Measurements from ENCODE around the gene ARID4B. TPM values are rescaled to one million over a fixed set of nuclear protein-coding genes. Genes with fewer than 3 reads are reported as not detected.

ARID4B gene
- total RNA-seq, 1 experiment from 2014 or later: 16.8 TPM

- no TSS peak for BruUV-seq (replicated peaks)
- no peaks in the 10 kb centered on the region for H4K20me1 ChIP-seq (ENCODE audit: low read length)
- H3F3A ChIP-seq (ENCODE audit: low read length, unreplicated experiment): no peaks in the 10 kb centered on the region
- no peaks in the 10 kb centered on the region for H3K9me3 ChIP-seq (ENCODE audit: low read length)
- intact Hi-C loops (cut with micrococcal nuclease): no loop called here
- no peaks in the 10 kb centered on the region for H3K79me2 ChIP-seq (ENCODE audit: low read length)
- no peak overlapping the region for H3K4me3 ChIP-seq (ENCODE audit: low read length)
- no peak for DNase-seq
- ChIA-PET POLR2A (ENCODE audit: unreplicated experiment) (no interaction called here), CTCF (no interaction called here)
- no peaks in the 10 kb centered on the region for H3K27me3 ChIP-seq (ENCODE audit: low read length)
- H3K4me1 ChIP-seq (ENCODE audit: insufficient read depth, low read length): no peaks in the 10 kb centered on the region
- no peaks in the 10 kb centered on the region for H3K36me3 ChIP-seq (ENCODE audit: low read depth, low read length)
- H2AFZ ChIP-seq (ENCODE audit: low read length): no peak overlapping the region
- no peak for TF ChIP-seq EZH2 (IDR thresholded peaks at IDR 0.05; ENCODE audit: low read length, unreplicated experiment)
- TF ChIP-seq CTCF (conservative IDR thresholded peaks at IDR 0.05; ENCODE audit: low read depth, low read length): no peak
- no peak for TF ChIP-seq EZH2phosphoT487 (IDR thresholded peaks at IDR 0.05; ENCODE audit: borderline replicate concordance, low read length)
- no peak overlapping the region for H3K27ac ChIP-seq (ENCODE audit: low read length)
- no peaks in the 10 kb centered on the region for H3K9me2 ChIP-seq (replicated peaks; ENCODE audit: low read length)
- no peak for ATAC-seq
- H3K9ac ChIP-seq (ENCODE audit: low read length): no peak overlapping the region
- H3K4me2 ChIP-seq (ENCODE audit: low read length): no peak overlapping the region
These were observed 23.9 kb upstream of the ARID4B start for GRCh38 chr1:235351898-235352297.

DNA sequence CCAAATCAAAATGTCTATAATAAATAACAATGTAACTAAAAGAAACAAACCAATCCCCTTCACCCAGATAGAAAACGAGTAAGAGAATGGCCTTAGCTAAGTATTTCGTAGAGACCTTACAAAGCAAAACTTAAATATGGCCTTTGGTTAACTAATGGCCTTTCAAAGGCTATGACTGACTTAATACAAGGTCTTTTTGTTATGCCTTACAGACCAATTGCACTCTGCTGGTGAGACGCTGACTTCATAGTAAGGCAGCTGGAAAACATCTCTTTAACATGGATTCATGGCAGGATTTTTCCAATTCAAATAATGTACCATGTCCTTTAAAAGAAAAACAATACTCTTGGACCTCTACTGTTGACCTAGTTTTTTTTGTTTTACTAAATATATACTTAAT is 23.5 kb upstream of the ARID4B start:
- Histone ChIP-seq H3K4me1 (ENCODE audit: insufficient read depth, low read length) (no peaks in the 10 kb centered on the region), H2AFZ (ENCODE audit: low read length) (no peak overlapping the region), H3K9me3 (ENCODE audit: low read length) (no peaks in the 10 kb centered on the region), H3K4me2 (ENCODE audit: low read length) (no peak overlapping the region), H4K20me1 (ENCODE audit: low read length) (no peaks in the 10 kb centered on the region), H3F3A (ENCODE audit: low read length, unreplicated experiment) (no peaks in the 10 kb centered on the region), H3K36me3 (ENCODE audit: low read depth, low read length) (no peaks in the 10 kb centered on the region), H3K27me3 (ENCODE audit: low read length) (no peaks in the 10 kb centered on the region), H3K79me2 (ENCODE audit: low read length) (no peaks in the 10 kb centered on the region), H3K9me2 (replicated peaks; ENCODE audit: low read length) (no peaks in the 10 kb centered on the region), H3K4me3 (ENCODE audit: low read length) (no peak overlapping the region), H3K9ac (ENCODE audit: low read length) (no peak overlapping the region), H3K27ac (ENCODE audit: low read length) (no peak overlapping the region)
- ChIA-PET POLR2A (ENCODE audit: unreplicated experiment) (no interaction called here), CTCF (no interaction called here)
- DNase-seq (no peak), ATAC-seq (no peak)
- TF ChIP-seq EZH2phosphoT487 (IDR thresholded peaks at IDR 0.05; ENCODE audit: borderline replicate concordance, low read length): no peak
- TF ChIP-seq CTCF (conservative IDR thresholded peaks at IDR 0.05; ENCODE audit: low read depth, low read length): no peak
- no peak for TF ChIP-seq EZH2 (IDR thresholded peaks at IDR 0.05; ENCODE audit: low read length, unreplicated experiment)
- no TSS peak for BruUV-seq (replicated peaks)
- intact Hi-C loops (cut with micrococcal nuclease): no loop called here

DNA sequence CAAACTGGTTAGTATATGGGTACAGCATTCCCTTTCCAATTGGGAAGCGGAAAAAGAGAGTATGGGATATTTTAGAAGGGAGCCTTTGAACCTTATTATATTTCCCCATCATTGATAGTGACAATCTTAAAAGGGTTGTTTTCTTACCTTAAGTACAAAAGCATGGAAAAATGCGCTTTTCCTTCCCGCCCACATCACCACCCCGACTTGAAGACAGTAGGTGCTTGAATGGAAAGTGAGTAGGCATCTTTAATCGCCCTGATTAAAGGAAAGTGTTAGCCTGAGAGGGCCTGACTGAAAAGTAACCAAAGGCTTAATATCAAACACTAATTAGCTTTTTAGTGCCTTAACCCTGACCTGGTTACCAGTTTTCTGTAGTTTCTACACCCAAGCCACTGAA is 15.7 kb upstream of the ARID4B start:
- no peak overlapping the region for H2AFZ ChIP-seq (ENCODE audit: low read length)
- no TSS peak for BruUV-seq (replicated peaks)
- ChIA-PET POLR2A (ENCODE audit: unreplicated experiment) (no interaction called here), CTCF (no interaction called here)
- H3K79me2 ChIP-seq (ENCODE audit: low read length): no peaks in the 10 kb centered on the region
- no peaks in the 10 kb centered on the region for H4K20me1 ChIP-seq (ENCODE audit: low read length)
- H3K9me3 ChIP-seq (ENCODE audit: low read length): no peaks in the 10 kb centered on the region
- H3K27me3 ChIP-seq (ENCODE audit: low read length): no peaks in the 10 kb centered on the region
- no peak overlapping the region for H3K27ac ChIP-seq (ENCODE audit: low read length)
- H3K4me3 ChIP-seq (ENCODE audit: low read length): no peak overlapping the region
- H3K9me2 ChIP-seq (replicated peaks; ENCODE audit: low read length): no peaks in the 10 kb centered on the region
- H3F3A ChIP-seq (ENCODE audit: low read length, unreplicated experiment): no peaks in the 10 kb centered on the region
- no peaks in the 10 kb centered on the region for H3K4me1 ChIP-seq (ENCODE audit: insufficient read depth, low read length)
- no peak overlapping the region for H3K9ac ChIP-seq (ENCODE audit: low read length)
- intact Hi-C loops (cut with micrococcal nuclease): no loop called here
- H3K36me3 ChIP-seq (ENCODE audit: low read depth, low read length): no peaks in the 10 kb centered on the region
- no peak for TF ChIP-seq EZH2phosphoT487 (IDR thresholded peaks at IDR 0.05; ENCODE audit: borderline replicate concordance, low read length)
- ATAC-seq: no peak
- H3K4me2 ChIP-seq (ENCODE audit: low read length): no peak overlapping the region
- no peak for DNase-seq
